ENCODE measurements around the gene WDR90.

The WDR90 gene

DNA sequence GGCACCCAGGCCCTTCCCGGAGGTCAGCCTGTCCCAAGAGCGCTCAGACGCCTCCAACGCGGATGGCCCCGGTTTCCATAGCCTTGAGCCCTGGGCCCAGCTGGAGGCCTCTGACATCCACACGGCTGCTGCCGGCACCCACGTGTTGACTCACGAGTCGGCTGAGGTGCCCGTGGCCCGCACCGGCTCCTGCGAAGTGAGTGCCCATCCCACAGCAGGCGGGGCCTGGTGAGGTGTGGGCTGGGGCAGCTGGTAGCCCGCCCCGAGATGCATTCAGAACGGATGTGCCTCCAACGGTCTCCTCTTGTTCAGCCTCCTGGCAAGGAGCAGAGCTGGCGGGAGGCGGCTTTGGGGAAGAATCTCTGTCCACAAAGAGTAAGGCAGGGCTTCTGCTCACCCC lies 2.7 kb downstream of the WDR90 start:
- TF ChIP-seq, protein P1, sequence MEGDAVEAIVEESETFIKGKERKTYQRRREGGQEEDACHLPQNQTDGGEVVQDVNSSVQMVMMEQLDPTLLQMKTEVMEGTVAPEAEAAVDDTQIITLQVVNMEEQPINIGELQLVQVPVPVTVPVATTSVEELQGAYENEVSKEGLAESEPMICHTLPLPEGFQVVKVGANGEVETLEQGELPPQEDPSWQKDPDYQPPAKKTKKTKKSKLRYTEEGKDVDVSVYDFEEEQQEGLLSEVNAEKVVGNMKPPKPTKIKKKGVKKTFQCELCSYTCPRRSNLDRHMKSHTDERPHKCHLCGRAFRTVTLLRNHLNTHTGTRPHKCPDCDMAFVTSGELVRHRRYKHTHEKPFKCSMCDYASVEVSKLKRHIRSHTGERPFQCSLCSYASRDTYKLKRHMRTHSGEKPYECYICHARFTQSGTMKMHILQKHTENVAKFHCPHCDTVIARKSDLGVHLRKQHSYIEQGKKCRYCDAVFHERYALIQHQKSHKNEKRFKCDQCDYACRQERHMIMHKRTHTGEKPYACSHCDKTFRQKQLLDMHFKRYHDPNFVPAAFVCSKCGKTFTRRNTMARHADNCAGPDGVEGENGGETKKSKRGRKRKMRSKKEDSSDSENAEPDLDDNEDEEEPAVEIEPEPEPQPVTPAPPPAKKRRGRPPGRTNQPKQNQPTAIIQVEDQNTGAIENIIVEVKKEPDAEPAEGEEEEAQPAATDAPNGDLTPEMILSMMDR (IDR thresholded peaks at IDR 0.05; ENCODE audit: extremely low read depth, insufficient read depth, missing control alignments), result no peak
- in situ Hi-C loops (cut with MboI; ENCODE audit: low pct_unique_long_range_greater_than_20kb, low sequenced_read_pairs, unreplicated experiment), result no loop called here
- no peak for DNase-seq (ENCODE audit: low spot score)

DNA sequence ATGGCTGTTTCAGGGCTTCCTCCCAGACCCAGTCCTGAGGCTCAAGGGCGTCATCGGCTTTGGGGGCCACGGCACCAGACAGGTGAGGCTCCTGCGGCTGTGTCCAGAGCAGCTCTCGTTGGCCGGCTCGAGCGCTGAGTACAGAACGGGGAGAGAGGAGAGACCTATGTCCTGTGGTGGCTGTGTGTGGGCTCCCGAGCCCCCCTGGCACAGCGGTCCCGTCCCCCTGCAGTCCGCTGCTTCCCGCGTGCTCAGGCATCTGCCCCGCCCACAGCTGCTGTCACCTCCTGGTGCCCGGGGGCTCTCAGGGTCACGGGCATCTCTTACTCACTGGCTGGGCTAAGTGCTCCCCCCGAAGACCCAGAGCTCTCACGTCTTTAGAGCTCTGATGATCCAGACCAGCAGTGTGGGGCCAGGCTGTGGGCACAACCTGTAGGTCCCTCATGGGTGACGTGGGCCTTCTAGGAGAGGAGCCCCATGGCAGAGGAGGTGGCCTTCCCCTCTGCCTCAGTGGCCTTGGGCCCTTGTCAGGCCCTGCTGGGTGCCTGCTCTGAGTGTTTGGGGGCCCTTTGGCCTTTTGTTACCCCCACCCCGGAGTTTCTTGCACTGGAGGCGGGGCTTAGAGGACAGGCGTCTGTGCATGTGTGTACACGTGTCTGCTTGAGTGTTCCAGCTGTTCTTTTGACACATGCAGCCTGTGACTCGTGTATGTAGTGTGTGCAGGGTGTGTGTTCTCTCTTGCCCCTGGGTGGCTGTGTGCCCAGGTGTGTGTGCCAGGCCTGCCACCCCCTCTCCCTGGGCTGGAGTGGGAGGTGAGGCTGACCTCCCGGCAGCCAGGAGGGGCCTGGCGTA lies 3.5 kb downstream of the WDR90 start:
- in situ Hi-C loops (cut with MboI; ENCODE audit: low pct_unique_long_range_greater_than_20kb, low sequenced_read_pairs, unreplicated experiment), result no loop called here
- TF ChIP-seq, protein P1 (IDR thresholded peaks at IDR 0.05; ENCODE audit: extremely low read depth, insufficient read depth, missing control alignments), result no peak
- DNase-seq (ENCODE audit: low spot score), result no peak

DNA sequence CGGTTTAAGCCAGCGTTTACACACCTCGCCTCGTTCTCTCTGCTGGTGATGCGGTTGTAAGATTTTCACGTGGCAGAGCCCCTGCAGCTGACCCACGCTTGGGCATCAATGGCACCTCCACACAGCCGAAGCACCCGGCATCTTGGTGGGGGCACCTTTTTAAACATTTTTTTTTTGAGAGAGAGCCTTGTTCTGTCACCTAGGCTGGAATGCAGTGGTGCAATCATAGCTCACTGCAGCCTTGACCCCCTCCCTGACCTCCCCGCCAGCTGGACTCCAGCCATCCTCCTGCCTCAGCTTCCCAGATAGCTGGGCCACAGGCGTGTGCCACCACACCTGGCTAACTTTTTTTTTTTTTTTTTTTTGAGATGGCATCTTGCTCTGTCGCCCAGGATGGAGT lies 4.9 kb downstream of the WDR90 start:
- TF ChIP-seq, protein P1 (IDR thresholded peaks at IDR 0.05; ENCODE audit: extremely low read depth, insufficient read depth, missing control alignments), result no peak
- in situ Hi-C loops (cut with MboI; ENCODE audit: low pct_unique_long_range_greater_than_20kb, low sequenced_read_pairs, unreplicated experiment), result no loop called here
- no peak for DNase-seq (ENCODE audit: low spot score)

DNA sequence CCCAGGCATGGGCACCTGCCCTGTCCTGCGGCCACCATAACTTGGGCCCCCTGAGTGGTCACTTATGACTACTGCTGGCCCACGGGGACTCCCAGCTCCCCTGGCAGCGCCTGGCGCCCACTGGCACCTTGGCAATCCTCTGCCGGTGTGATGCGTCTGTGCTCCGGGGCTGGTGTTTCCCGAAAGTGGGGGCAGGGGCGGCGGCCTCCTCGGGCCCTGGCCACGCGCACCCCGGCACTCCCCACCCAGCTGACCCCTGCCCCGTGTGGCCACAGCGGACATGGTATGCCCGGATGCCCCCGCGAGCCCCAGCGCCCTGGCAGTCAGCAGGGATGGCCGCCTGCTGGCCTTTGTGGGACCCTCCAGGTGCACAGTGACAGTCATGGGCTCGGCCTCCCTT lies 8.3 kb downstream of the WDR90 start:
- in situ Hi-C loops (cut with MboI; ENCODE audit: low pct_unique_long_range_greater_than_20kb, low sequenced_read_pairs, unreplicated experiment), result no loop called here
- DNase-seq (ENCODE audit: low spot score), result no peak
- TF ChIP-seq, protein P1 (IDR thresholded peaks at IDR 0.05; ENCODE audit: extremely low read depth, insufficient read depth, missing control alignments), result no peak

DNA sequence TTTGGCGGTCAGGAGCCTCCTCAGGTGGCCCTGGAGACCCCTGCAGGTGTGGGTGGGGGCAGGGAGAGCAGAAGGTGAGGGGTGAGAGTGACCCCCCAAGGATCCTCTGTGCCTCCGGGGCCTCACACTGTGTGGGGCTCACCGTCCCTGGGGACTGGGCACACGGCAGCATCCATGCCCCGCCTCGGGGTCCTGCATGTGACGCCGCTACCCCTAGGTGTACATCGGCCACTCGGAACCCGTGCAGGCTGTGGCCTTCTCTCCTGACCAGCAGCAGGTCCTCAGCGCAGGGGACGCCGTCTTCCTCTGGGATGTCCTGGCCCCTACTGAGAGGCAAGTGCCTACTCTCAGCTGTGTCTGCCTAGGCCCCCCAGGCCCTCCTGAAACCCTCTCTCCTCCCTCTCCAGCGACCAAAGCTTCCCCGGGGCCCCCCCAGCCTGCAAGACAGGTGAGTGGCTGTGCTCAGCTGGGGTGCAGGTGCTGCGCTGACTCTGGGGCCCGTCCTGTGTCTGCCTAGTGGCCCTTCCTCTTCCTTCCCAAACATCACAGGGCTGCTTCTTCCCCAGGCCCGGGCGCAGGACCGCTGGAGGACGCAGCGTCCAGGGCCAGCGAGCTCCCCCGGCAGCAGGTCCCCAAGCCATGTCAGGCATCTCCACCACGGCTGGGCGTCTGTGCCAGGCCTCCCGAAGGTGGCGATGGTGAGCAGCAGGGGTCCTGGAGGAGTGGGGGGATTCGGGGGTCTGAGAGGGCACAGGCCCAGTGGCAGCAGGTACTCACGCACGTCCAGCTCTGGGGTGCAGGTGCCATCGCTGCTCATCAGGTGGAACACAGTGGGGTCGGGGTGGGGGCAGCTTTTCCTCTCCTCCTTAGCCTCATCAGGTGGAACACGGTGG lies 9.8 kb downstream of the WDR90 start:
- no peak for DNase-seq (ENCODE audit: low spot score)
- in situ Hi-C loops (cut with MboI; ENCODE audit: low pct_unique_long_range_greater_than_20kb, low sequenced_read_pairs, unreplicated experiment), result no loop called here
- TF ChIP-seq, protein P1 (IDR thresholded peaks at IDR 0.05; ENCODE audit: extremely low read depth, insufficient read depth, missing control alignments), result peak; percentile 7

DNA sequence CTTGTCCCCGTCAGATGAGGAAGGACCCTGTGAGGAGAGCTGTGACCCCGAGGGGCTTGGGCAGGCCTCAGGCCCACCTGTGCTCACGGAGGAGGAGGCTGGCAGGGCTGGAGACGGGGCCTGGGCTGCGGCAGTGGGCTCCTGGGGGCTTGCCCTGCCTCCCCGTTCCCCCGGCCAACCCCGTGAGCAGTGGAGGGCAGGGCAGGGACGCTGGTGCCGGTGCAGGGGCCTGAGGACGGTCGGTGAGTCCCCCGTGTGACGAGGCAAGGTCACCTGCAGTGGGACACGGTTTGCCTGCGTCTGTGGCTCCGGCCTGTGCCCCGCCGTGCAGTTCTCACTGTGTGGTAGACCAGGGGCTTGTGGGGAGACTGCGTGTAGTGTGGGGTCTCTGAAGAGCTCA lies 10.5 kb downstream of the WDR90 start:
- TF ChIP-seq, protein P1 (IDR thresholded peaks at IDR 0.05; ENCODE audit: extremely low read depth, insufficient read depth, missing control alignments), result no peak
- no peak for DNase-seq (ENCODE audit: low spot score)
- in situ Hi-C loops (cut with MboI; ENCODE audit: low pct_unique_long_range_greater_than_20kb, low sequenced_read_pairs, unreplicated experiment), result no loop called here
